ENCODE results near the gene CCDC175.

DNA sequence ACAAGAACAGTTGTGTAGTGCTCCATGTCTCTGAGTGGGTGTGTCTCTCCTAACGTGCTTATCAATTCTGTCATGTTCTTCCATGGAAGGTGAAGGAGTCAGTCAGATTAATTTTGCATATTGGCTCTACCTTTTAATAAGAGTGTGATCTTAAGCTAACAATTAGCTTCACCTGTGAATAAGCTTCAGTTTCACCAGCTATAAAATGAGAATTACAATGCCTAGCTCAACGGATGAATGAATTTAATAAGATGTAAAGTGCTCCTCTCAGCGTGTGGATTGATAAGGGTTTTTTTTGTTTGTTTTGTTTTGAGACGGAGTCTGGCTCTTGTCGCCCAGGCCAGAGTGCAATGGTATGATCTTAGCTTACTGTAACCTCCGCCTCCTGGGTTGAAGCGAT lies 32.7 kb downstream of the CCDC175 start:
- TF ChIP-seq CTCF (IDR thresholded peaks at IDR 0.05; ENCODE audit: low read length), result no peak
- TF ChIP-seq EZH2 (IDR thresholded peaks at IDR 0.05; ENCODE audit: borderline replicate concordance, low read length), result no peak
